ENCODE data around the gene TBKBP1. TPM values are rescaled to one million over a fixed set of nuclear protein-coding genes. Genes with fewer than 3 reads are reported as not detected.

The TBKBP1 gene
- 8.5 and 9.5 TPM in 2 replicates for total RNA-seq

GRCh38 chr17:47693731-47694580 lies at the start of gene TBKBP1:
TSS of gene TBKBP1 (plus strand) at chr17:47694161. CDS start at chr17:47696113, 1,952 bp downstream.

GRCh38 chr17:47649153-47649971 lies 44.6 kb upstream of the TBKBP1 start, which contains the start of gene KPNB1:
TSS of gene KPNB1 (plus strand) at chr17:47649919. CDS start at chr17:47650245, 326 bp downstream.

GRCh38 chr17:47733047-47733673 lies 39.2 kb downstream of the TBKBP1 start, which contains the start of gene TBX21:
TSS of gene TBX21 (plus strand) at chr17:47733236. CDS start at chr17:47733455, 219 bp downstream.

Other genes with a start within 250 kb of the TBKBP1 start
- gene NPEPPS, start 163.1 kb upstream of the TBKBP1 start, total RNA-seq = 36.9 and 38.3 TPM in 2 replicates
- gene KPNB1, start 44.2 kb upstream of the TBKBP1 start, total RNA-seq = 407 and 559 TPM in 2 replicates
- gene TBX21, start 39.1 kb downstream of the TBKBP1 start, total RNA-seq = not detected in 2 replicates
- 5.8 and 9.7 TPM in 2 replicates for gene OSBPL7, start 127.6 kb downstream of the TBKBP1 start, total RNA-seq
- 42.4 and 45.2 TPM in 2 replicates for gene MRPL10, start 137.4 kb downstream of the TBKBP1 start, total RNA-seq
- gene LRRC46, start 137.5 kb downstream of the TBKBP1 start, total RNA-seq = under 0.01 and 0.35 TPM in 2 replicates
- gene SCRN2, start 147.1 kb downstream of the TBKBP1 start, total RNA-seq = 27.5 and 29.7 TPM in 2 replicates
- not detected in 2 replicates for gene SP6, start 157.0 kb downstream of the TBKBP1 start, total RNA-seq
- 1.1 and 2.3 TPM in 2 replicates for gene SP2, start 202.1 kb downstream of the TBKBP1 start, total RNA-seq
- gene PNPO, start 247.4 kb downstream of the TBKBP1 start, total RNA-seq = 28.5 and 73.5 TPM in 2 replicates

Measured in myometrial cell (primary cell).